Measurements from ENCODE around the gene GTF3C5.
"Not testable (repeated sequence)": the region's sequence is repeated elsewhere in the genome, so short reads cannot be mapped to it uniquely, and the experiment has no call there.

GRCh38 chr9:132989998-132990557 is 40.7 kb upstream of the GTF3C5 start:
- TF ChIP-seq POLR2AphosphoS5, CTCF, POLR2A (IDR thresholded peaks at IDR 0.05): not testable (repeated sequence)

Measured in prostate gland (tissue), 2 donors.